SK-N-SH treated with all-trans-retinoic acid at 6 μM for 48 hours (cell line): Measurements from ENCODE around the gene ACCS.

ENCODE experiments used
- BACH2 ChIP-seq: fragments of 250-450 bp; sonication (Bioruptor Pico); IDR thresholded peaks from 2 replicates; pipeline ENCODE4 v1.9.0; 2021; ENCODE audit warnings: mild to moderate bottlenecking, borderline replicate concordance
- ESRRG ChIP-seq: fragments of 250-450 bp; sonication (Bioruptor Pico); IDR thresholded peaks from 2 replicates; pipeline ENCODE4 v1.6.1; 2021; ENCODE audit warnings: mild to moderate bottlenecking
- PATZ1 ChIP-seq: fragments of 250-450 bp; sonication (Bioruptor Pico); IDR thresholded peaks from 2 replicates; pipeline ENCODE4 v1.8.0; 2020; ENCODE audit warnings: mild to moderate bottlenecking, moderate library complexity, borderline replicate concordance
- PPARA ChIP-seq: fragments of 250-450 bp; sonication (Bioruptor Pico); IDR thresholded peaks from 2 replicates; pipeline ENCODE4 v1.5.0; 2020; ENCODE audit warnings: mild to moderate bottlenecking, borderline replicate concordance
- RARB ChIP-seq: fragments of 250-450 bp; sonication (Bioruptor Pico); IDR thresholded peaks from 2 replicates; pipeline ENCODE4 v1.8.0; 2021; ENCODE audit warnings: mild to moderate bottlenecking, moderate library complexity
- ZC3H10 ChIP-seq: fragments of 250-450 bp; sonication (Bioruptor Pico); IDR thresholded peaks from 2 replicates; pipeline ENCODE4 v1.5.1; 2021; ENCODE audit warnings: mild to moderate bottlenecking, moderate library complexity
- ZFP30 ChIP-seq: fragments of 450-650 bp; formaldehyde crosslinking; IDR thresholded peaks from 2 replicates; pipeline ENCODE4 v1.5.0; 2022; ENCODE audit warnings: mild to moderate bottlenecking, moderate library complexity
- ZNF565 ChIP-seq: fragments of 450-650 bp; formaldehyde crosslinking; conservative IDR thresholded peaks from 2 replicates; pipeline ENCODE4 v1.5.0; 2020; ENCODE audit warnings: low read depth, mild to moderate bottlenecking, moderate library complexity
- ZNF8 ChIP-seq: fragments of 450-650 bp; formaldehyde crosslinking; IDR thresholded peaks from 2 replicates; pipeline ENCODE4 v1.5.0; 2020; ENCODE audit warnings: mild to moderate bottlenecking, moderate library complexity
- TF ChIP-seq, protein P1 (sequence below): fragments of 250-450 bp; sonication (Bioruptor Pico); IDR thresholded peaks from 2 replicates; pipeline ENCODE4 v1.5.0; 2020; ENCODE audit warnings: mild to moderate bottlenecking, moderate library complexity

DNA sequence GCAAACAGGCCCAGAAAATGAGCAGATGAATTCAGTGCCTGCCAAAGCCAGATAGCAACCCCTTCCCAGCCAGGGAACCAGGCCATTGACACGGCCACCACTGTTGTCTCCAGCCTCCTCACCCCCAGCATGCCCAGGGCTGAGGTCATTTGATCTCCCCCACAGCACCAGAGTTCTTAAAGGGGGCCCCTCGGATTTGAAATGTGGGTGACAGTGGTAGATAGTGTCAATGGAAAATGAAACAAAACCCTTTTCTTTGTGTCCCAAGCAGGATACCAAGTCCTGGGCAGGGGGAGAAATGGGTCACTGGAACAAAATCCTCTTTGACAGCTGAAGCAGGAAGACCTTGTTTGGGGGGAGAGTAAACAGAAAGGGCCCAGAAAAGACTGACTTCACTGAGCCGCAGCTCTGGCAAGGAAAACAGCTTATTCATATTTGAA, 32.6 kb upstream of the ACCS start:
- TF ChIP-seq, protein P1, sequence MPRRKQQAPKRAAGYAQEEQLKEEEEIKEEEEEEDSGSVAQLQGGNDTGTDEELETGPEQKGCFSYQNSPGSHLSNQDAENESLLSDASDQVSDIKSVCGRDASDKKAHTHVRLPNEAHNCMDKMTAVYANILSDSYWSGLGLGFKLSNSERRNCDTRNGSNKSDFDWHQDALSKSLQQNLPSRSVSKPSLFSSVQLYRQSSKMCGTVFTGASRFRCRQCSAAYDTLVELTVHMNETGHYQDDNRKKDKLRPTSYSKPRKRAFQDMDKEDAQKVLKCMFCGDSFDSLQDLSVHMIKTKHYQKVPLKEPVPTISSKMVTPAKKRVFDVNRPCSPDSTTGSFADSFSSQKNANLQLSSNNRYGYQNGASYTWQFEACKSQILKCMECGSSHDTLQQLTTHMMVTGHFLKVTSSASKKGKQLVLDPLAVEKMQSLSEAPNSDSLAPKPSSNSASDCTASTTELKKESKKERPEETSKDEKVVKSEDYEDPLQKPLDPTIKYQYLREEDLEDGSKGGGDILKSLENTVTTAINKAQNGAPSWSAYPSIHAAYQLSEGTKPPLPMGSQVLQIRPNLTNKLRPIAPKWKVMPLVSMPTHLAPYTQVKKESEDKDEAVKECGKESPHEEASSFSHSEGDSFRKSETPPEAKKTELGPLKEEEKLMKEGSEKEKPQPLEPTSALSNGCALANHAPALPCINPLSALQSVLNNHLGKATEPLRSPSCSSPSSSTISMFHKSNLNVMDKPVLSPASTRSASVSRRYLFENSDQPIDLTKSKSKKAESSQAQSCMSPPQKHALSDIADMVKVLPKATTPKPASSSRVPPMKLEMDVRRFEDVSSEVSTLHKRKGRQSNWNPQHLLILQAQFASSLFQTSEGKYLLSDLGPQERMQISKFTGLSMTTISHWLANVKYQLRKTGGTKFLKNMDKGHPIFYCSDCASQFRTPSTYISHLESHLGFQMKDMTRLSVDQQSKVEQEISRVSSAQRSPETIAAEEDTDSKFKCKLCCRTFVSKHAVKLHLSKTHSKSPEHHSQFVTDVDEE (CRISPR knock-in tag) = no peak
- TF ChIP-seq RARB = no peak
- no peak for TF ChIP-seq ZNF565 (CRISPR knock-in tag)
- no peak for TF ChIP-seq ZNF8
- no peak for TF ChIP-seq PPARA (CRISPR knock-in tag)
- no peak for TF ChIP-seq ZFP30 (CRISPR knock-in tag)
- no peak for TF ChIP-seq PATZ1 (CRISPR knock-in tag)
- no peak for TF ChIP-seq BACH2 (CRISPR knock-in tag)
- no peak for TF ChIP-seq ESRRG
- no peak for TF ChIP-seq ZC3H10
